Lung (tissue), 12 donors: ENCODE data around the gene PRKCA. TPM values are rescaled to one million over a fixed set of nuclear protein-coding genes. Genes with fewer than 3 reads are reported as not detected.

ENCODE experiments used
- ATAC-seq: fragments of 200-7000 bp; cut with Tn5 transposase; one replicate; pipeline ENCODE4 v1.9.1; 2020; ENCODE audit warnings: moderate number of reproducible peaks; ENCODE audit not compliant: insufficient read depth, low FRiP score
- DNase-seq, 3 donors: peaks; one replicate each; pipeline ENCODE4 v3.0.0-alpha.2; 2013 to 2017
- H3K27ac ChIP-seq, 2 donors: one replicate each; pipeline ENCODE4 v1.5.1; 2013; ENCODE audit warnings: mild to moderate bottlenecking in 2 of 2, moderate library complexity in 2 of 2, control low read depth in 1 of 2, inconsistent platforms in 1 of 2, low read depth in 1 of 2, low read length in 1 of 2
- H3K27me3 ChIP-seq, 3 donors: one replicate each; pipeline ENCODE4 v1.5.1; 2013; ENCODE audit warnings: low read length in 2 of 3; ENCODE audit not compliant: control insufficient read depth in 3 of 3, insufficient read depth in 3 of 3
- H3K36me3 ChIP-seq, 4 donors: one replicate each; pipeline ENCODE4 v1.5.1; 2013; ENCODE audit warnings: low read length in 4 of 4, mild to moderate bottlenecking in 1 of 4, moderate library complexity in 1 of 4; ENCODE audit not compliant: control insufficient read depth in 4 of 4, insufficient read depth in 4 of 4
- H3K4me1 ChIP-seq, 5 donors: one replicate each; pipeline ENCODE4 v1.5.1; 2013; ENCODE audit warnings: low read length in 5 of 5, mild to moderate bottlenecking in 2 of 5, moderate library complexity in 1 of 5; ENCODE audit not compliant: control insufficient read depth in 5 of 5, insufficient read depth in 5 of 5
- H3K4me3 ChIP-seq: one replicate; pipeline ENCODE4 v1.5.1; 2013; ENCODE audit warnings: mild to moderate bottlenecking, control low read depth, moderate library complexity
- H3K9ac ChIP-seq, 2 donors: one replicate each; pipeline ENCODE4 v1.5.1; 2013; ENCODE audit warnings: low read length in 2 of 2, control low read depth in 1 of 2; ENCODE audit not compliant: insufficient read depth in 1 of 2
- H3K9me3 ChIP-seq, 4 donors: one replicate each; pipeline ENCODE4 v1.5.1; 2013; ENCODE audit warnings: low read length in 3 of 4, mild to moderate bottlenecking in 1 of 4, moderate library complexity in 1 of 4; ENCODE audit not compliant: control insufficient read depth in 4 of 4, insufficient read depth in 3 of 4
- WGBS, 2 donors: extraction: QIAGEN DNeasy Blood & Tissue Kit; methylation state at CpG; one replicate each; pipeline ENCODE4 v1.1.7; 2013; 5-methylcytosine and 5-hydroxymethylcytosine counted together
- polyA plus RNA-seq, 2 donors: library from polyadenylated mRNA; stranded (reverse); fragments of 200-250 nt; gene quantifications; one replicate each; pipeline ENCODE4 v1.2.1, GENCODE V29; 2013
- total RNA-seq, 2 donors: library from RNA; depleted of rRNA in 1 of 2; stranded (reverse); fragments of >200 nt in 1 of 2; gene quantifications; one replicate each; pipeline ENCODE4 v1.2.1, GENCODE V29; 2014 to 2021
- TF ChIP-seq, protein P1 (sequence below): IDR thresholded peaks from 2 replicates; pipeline ENCODE4 v1.5.1; 2012; ENCODE audit warnings: mild to moderate bottlenecking; ENCODE audit errors: control extremely low read depth, extremely low read depth
- donor health status: control.
- donor health status: control.
- donor health status: Bipolar disorder and iron deficiency.
- donor health status: healthy.
- donor health status: DM: yes; HTN: yes; CAD: no.

Gene PRKCA
- total and polyA plus RNA-seq, 4 donors = 3.4 to 34.8 (median 13.8) TPM

DNA sequence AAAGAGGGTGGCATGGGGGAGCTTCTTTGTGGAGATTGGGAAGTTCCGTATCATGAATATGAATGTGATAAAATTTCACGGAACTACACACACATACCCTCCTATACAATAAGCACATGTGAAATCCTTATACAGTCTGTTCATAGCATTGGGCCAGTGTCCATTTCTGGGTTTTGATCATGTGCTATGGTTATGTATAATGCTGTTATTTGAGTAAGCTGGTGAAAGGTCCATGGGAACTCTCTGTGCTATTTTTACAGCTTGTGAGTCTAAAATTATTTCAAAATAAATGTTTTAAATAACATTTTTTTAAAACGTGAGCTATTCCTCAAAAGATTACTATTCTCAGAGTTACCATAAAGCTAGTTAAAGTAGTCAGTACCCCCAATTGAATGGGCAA is 327.3 kb downstream of the PRKCA start:
- WGBS, 2 donors = 88 to 90% methylated on average over 3 of the region's 3 CpGs

GRCh38 chr17:66630379-66630778 is 328.0 kb downstream of the PRKCA start:
- H3K4me1 ChIP-seq = peaks cover 0 to 3% (median 0%) of the 10 kb centered on the region in 5 donors
- H3K27ac ChIP-seq = no peak overlapping the region
- TF ChIP-seq, protein P1, sequence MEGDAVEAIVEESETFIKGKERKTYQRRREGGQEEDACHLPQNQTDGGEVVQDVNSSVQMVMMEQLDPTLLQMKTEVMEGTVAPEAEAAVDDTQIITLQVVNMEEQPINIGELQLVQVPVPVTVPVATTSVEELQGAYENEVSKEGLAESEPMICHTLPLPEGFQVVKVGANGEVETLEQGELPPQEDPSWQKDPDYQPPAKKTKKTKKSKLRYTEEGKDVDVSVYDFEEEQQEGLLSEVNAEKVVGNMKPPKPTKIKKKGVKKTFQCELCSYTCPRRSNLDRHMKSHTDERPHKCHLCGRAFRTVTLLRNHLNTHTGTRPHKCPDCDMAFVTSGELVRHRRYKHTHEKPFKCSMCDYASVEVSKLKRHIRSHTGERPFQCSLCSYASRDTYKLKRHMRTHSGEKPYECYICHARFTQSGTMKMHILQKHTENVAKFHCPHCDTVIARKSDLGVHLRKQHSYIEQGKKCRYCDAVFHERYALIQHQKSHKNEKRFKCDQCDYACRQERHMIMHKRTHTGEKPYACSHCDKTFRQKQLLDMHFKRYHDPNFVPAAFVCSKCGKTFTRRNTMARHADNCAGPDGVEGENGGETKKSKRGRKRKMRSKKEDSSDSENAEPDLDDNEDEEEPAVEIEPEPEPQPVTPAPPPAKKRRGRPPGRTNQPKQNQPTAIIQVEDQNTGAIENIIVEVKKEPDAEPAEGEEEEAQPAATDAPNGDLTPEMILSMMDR = no peak
- DNase-seq = no peak
- no peak overlapping the region for H3K4me3 ChIP-seq
- H3K27me3 ChIP-seq = no peaks in the 10 kb centered on the region
- no peak for ATAC-seq
- H3K36me3 ChIP-seq = no peaks in the 10 kb centered on the region
- H3K9me3 ChIP-seq = no peaks in the 10 kb centered on the region
- no peak overlapping the region for H3K9ac ChIP-seq
- 95 to 96% methylated on average over 2 of the region's 2 CpGs for WGBS, 2 donors

More for the DNA sequence above, 327.3 kb downstream of the PRKCA start:
- no peaks in the 10 kb centered on the region for H3K27me3 ChIP-seq
- no peaks in the 10 kb centered on the region for H3K36me3 ChIP-seq
- no peak overlapping the region for H3K4me3 ChIP-seq
- no peak for ATAC-seq
- DNase-seq = no peak
- no peak overlapping the region for H3K9ac ChIP-seq
- TF ChIP-seq, protein P1 = no peak
- no peak overlapping the region for H3K27ac ChIP-seq
- peaks cover 0 to 3% (median 0%) of the 10 kb centered on the region in 5 donors for H3K4me1 ChIP-seq
- no peaks in the 10 kb centered on the region for H3K9me3 ChIP-seq

DNA sequence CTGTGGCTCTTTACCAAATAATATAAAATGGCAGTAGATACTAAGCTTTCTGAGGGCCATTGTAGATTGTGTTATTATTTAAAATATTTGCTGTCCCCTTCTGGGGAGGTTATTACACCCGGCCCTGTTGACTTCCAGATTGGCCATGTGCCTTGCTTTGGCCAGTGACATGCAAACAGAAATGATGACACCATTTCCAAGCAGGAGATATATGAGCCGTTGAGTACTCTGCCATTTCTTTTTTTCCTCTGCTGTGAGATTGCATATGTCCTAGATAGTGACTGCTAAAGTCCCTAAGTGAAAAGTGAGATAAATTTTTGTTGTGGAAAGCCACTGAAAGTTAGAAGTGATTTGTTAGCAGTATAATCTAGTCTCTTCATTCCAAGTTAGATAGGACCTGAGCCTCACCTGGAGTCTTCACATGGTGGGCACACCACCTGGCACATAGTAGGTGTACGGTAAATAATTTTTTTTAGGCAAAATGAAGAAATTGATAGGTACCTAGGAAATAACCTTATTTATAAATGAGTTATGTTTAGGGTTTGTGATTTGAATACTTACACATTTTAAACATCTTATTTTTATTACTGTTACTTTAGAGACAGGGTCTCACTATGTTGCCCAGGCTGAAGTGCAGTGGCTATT is 328.5 kb downstream of the PRKCA start:
- WGBS, 2 donors = 87 to 88% methylated on average over 3 of the region's 3 CpGs
- TF ChIP-seq, protein P1 = no peak
- H3K9ac ChIP-seq = no peak overlapping the region
- H3K4me1 ChIP-seq = peaks cover 0 to 3% (median 0%) of the 10 kb centered on the region in 5 donors
- H3K4me3 ChIP-seq = no peak overlapping the region
- no peak for DNase-seq
- H3K36me3 ChIP-seq = no peaks in the 10 kb centered on the region
- no peak overlapping the region for H3K27ac ChIP-seq
- H3K27me3 ChIP-seq = no peaks in the 10 kb centered on the region
- ATAC-seq = no peak
- no peaks in the 10 kb centered on the region for H3K9me3 ChIP-seq

- no peak overlapping the region for H3K27ac ChIP-seq
- 75 to 81% methylated on average over 3 of the region's 3 CpGs for WGBS, 2 donors
- no peaks in the 10 kb centered on the region for H3K27me3 ChIP-seq
- no peak overlapping the region for H3K4me3 ChIP-seq
- H3K9ac ChIP-seq = no peak overlapping the region
- ATAC-seq (no peak), DNase-seq (no peak)
- no peaks in the 10 kb centered on the region for H3K36me3 ChIP-seq
- TF ChIP-seq, protein P1 = no peak
- no peaks in the 10 kb centered on the region for H3K9me3 ChIP-seq
- peaks cover 0 to 3% (median 0%) of the 10 kb centered on the region in 5 donors for H3K4me1 ChIP-seq
Observed at GRCh38 chr17:66632731-66633130, 330.3 kb downstream of the PRKCA start.
